ENCODE results near the gene CCDC86.

DNA sequence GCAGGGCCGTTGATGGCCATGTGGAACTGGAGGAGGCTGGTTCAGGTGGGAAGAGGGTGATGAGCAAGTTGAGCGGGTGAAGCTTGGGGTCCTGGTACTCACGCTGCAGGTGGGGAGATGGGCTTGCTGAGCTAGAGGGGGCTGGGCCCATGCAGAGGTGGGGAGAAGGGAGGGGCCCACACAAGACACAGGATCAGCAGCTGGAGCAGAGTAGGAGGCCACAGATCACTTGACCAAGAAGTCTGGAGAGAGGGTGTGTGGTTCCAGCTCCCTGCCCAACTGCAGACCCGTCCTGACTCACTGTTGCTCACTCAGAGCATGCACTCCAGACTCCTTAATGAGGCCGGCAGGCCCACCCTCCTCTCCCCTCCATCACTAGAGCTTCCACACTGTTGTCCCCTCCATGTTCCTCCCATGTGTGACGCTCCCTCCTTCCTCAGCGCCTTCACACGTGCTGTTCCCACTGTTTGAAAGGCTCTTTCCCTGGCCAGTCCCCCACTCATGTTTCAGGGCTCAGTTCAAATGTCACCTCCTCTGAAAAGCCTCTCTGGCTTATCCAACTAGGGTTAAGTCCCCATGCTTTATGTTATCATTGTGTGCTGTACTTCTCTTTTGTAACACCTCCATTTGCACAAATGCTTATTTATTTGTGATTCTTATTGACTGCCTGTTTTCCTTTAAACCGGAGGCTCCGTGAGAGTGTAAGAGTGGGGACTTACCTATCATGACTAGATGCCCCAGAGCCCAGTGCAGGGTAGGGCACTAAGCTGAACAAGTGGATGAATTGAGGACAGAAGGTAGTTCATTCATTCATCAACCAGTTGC, 2.3 kb downstream of the CCDC86 start:
- TF ChIP-seq EZH2 (IDR thresholded peaks at IDR 0.05): no peak
- TF ChIP-seq, protein P1, sequence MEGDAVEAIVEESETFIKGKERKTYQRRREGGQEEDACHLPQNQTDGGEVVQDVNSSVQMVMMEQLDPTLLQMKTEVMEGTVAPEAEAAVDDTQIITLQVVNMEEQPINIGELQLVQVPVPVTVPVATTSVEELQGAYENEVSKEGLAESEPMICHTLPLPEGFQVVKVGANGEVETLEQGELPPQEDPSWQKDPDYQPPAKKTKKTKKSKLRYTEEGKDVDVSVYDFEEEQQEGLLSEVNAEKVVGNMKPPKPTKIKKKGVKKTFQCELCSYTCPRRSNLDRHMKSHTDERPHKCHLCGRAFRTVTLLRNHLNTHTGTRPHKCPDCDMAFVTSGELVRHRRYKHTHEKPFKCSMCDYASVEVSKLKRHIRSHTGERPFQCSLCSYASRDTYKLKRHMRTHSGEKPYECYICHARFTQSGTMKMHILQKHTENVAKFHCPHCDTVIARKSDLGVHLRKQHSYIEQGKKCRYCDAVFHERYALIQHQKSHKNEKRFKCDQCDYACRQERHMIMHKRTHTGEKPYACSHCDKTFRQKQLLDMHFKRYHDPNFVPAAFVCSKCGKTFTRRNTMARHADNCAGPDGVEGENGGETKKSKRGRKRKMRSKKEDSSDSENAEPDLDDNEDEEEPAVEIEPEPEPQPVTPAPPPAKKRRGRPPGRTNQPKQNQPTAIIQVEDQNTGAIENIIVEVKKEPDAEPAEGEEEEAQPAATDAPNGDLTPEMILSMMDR (IDR thresholded peaks at IDR 0.05): no peak
- TF ChIP-seq EZH2phosphoT487 (IDR thresholded peaks at IDR 0.05): no peak
